Head of caudate nucleus (tissue), 42 donors: ENCODE results near the gene SPINT2.
"Not testable (repeated sequence)": the region's sequence is repeated elsewhere in the genome, so short reads cannot be mapped to it uniquely, and the experiment has no call there.

Experiments
- DNase-seq, 42 donors: peaks; one replicate each; pipeline versions ENCODE4 v3.0.0 to v3.0.0-alpha.2; 2020 to 2021; ENCODE audit warnings: mixed read lengths in 7 of 42
- intact Hi-C: fragments of 100-400 bp; cut with DNase I; formaldehyde crosslinking; loops from one replicate; pipeline ENCODE4 v1.15.0; 2022

SPINT2 gene, protein sequence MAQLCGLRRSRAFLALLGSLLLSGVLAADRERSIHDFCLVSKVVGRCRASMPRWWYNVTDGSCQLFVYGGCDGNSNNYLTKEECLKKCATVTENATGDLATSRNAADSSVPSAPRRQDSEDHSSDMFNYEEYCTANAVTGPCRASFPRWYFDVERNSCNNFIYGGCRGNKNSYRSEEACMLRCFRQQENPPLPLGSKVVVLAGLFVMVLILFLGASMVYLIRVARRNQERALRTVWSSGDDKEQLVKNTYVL

DNA sequence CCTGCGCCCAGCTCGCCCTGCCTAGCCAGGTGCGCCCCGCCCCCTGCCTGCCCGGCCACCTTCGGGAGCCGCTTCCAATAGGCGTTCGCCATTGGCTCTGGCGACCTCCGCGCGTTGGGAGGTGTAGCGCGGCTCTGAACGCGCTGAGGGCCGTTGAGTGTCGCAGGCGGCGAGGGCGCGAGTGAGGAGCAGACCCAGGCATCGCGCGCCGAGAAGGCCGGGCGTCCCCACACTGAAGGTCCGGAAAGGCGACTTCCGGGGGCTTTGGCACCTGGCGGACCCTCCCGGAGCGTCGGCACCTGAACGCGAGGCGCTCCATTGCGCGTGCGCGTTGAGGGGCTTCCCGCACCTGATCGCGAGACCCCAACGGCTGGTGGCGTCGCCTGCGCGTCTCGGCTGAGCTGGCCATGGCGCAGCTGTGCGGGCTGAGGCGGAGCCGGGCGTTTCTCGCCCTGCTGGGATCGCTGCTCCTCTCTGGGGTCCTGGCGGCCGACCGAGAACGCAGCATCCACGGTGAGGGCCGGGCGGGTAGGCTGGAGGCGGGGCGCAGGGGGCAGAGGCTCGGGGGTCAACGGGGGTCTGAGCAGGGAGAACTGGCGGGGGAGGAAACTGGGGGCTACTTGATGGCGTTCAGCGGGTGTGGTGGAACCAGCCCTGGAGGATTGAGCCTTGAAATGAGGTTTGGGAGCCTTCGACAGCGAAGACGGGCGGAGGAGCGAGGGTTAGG, at the start of gene SPINT2:
Gene SPINT2, plus strand, starts transcription at position 88 of the 727 bp plus-strand sequence. Its CDS starts 320 bp downstream, at position 408.
- peak in 24 of 42 donors; percentile 44 to 83 (median 67) for DNase-seq
- intact Hi-C loops: no loop called here

DNA sequence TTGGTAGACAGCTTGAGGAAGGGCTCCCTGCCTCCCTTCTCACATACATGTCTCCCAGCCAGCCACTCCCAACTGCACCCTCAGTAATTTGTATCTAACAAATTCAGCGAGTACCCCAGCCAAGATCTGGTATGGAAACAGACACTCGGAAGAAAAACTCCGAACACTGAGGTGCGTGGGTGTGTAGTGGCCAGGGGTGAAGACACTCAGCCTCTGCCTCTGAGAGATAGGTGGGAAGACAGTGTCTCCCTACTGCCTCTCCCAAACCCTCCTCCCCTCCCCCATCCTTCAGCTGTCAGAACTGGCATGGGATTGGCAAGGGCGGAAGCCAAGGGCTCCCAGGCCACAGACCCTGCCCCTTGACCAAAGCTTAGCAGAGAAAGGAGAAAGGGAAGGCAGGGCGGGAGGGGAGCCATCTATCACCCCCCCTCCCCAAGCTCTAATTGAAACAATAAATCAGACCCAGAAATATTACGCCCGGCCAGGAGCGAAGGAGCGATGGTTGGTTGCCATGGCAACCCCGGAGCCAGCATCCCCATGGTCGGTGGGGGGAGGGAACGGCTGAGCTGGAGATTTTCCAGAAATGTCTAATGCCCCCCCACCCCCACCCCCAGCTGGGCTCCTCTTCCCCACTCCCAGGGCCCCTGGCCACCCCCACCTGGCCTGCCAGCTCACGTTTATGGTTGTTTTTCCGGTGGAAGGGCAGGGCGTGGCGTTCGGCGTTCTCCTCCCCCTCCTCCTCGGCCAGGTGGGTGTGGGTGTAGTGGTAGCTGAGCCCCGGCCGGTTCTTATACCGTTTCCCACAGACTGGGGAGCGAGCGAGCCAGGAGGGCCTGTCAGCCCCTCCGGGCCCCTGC, 47.4 kb upstream of the SPINT2 start:
- DNase-seq: peak in 15 of 42 donors; percentile 8 to 68 (median 41)
- intact Hi-C loops: no loop called here

DNA sequence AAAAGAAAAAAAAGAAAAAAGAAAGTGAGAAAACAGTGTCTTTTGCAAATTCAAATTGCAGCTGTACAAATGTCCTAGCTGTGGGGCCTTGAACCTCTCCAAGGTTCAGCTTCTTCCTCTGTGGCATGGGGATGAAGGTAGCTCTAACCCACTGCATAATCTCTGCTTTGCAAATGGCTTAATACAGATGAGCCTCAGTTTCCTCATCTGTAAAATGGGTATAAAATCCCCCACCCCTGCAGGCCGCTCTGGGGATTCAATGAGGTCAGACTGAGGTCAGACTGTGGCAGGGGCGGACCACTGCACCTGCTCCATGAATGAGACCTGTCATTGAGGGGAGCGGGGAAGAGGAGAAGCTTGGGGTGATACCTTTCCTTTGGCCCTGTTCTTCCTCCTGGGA, 46.2 kb upstream of the SPINT2 start:
- intact Hi-C loops: no loop called here
- DNase-seq: no peak

DNA sequence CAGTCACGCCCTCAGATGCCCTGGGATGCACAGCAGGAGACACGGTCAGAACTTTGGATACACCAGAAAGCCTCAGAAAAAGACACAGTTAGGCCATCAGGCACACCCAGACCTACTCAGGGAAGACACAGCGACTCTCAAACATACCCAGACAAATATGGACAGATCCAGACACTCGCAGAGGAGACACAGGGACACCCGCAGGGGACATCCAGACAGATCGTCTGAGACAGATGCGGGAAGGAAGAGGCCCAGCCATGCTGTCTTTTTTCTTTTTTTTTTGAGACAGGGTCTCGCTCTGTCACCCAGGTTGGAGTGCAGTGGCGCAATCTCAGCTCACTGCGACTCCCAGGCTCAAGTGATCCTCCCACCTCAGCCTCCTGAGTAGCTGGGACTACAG, 45.2 kb upstream of the SPINT2 start:
- no peak for DNase-seq
- intact Hi-C loops: no loop called here

DNA sequence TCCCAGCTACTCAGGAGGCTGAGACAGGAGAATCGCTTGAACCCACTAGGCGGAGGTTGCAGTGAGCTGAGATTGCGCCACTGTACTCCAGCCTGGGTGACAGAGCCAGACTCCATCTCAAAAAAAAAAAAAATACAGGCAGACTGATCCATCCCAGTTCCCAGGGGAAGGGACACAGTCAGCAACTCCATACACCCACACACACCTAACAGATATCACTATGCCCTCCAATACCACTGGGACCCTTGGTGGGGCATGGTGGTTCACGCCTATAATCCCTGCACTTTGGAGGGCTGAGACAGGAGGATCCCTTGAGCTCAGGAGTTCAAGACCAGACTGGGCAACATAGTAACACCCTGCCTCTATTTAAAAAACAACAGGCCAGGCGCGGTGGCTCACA, 43.0 kb upstream of the SPINT2 start:
- no peak for DNase-seq
- intact Hi-C loops: no loop called here

DNA sequence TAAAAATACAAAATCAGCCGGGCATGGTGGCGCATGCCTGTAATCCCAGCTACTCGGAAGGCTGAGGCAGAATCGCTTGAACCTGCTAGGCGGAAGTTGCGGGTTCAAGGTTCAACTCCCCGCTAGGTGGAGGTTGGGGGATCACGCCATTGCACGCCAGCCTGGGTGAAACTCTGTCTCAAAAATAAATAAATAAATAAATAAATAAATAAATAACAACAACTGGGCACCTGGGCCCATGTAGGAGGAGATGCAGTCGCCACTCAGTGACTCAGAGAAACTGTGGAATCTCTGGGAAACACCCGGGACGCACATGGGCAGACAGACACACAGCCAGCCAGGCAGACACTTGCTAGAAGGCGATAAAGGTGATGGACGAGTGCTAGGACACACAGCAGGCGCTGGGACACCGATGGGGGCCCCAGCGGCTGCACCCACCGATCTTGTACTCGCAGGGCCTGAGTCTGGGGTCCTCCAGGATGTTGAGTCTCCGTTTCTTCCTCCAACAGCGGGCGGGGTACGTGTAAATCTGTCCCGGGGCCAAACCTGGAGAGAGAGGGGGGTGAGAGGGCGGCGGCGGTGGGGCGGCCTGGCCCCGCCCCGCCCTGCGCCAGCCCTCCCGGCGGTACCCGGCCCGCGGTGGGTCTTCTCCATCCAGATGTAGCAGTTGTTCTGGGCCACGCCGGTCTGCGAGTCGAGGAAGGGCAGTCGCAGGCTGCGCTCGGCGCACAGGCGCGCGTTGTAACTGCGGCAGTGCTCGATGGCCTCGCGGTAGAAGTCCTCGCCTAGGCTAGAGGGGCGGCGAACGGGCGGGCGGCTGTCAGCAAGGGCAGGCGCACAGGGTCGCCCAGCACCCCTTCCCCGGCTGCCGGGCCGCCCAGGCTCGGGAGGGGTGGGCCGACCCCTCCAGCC, 42.2 kb upstream of the SPINT2 start:
- intact Hi-C loops: no loop called here
- no peak for DNase-seq

DNA sequence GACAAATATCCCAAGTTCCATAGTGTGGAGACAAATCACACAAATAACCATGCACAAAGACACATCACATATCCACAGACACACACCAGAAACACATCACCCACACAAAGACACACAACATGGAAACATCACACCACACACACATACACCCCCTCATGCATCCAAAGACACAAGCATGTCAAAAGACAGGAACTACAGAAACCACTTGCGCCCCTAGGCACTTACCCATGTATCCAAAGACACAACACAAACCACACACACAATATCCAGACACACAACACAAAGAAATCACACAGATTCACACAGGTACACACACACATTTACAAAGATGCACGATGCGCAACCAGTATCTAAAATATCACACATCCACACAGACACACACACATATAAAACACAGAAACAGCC, 41.3 kb upstream of the SPINT2 start:
- intact Hi-C loops: no loop called here
- DNase-seq: no peak

DNA sequence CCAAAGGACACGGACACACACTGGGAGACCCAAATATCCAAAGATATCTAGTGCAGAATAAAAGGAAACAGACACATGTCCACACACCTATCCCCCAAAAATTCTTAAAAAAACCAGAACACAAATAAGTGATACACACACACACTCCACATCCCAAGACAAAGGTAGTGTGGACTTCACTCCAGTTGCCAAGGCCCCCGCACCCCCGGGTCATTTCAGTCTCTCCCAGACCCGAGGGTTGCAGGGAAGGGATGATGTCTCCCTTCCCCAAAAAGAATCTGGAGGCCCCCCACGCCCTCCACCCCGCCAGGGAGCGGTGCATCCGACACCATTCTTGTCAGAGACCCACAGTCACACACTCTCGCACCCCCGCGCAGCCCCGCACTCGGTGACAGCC, 40.8 kb upstream of the SPINT2 start:
- DNase-seq: peak in 2 of 42 donors; percentile 21 to 45
- intact Hi-C loops: no loop called here

DNA sequence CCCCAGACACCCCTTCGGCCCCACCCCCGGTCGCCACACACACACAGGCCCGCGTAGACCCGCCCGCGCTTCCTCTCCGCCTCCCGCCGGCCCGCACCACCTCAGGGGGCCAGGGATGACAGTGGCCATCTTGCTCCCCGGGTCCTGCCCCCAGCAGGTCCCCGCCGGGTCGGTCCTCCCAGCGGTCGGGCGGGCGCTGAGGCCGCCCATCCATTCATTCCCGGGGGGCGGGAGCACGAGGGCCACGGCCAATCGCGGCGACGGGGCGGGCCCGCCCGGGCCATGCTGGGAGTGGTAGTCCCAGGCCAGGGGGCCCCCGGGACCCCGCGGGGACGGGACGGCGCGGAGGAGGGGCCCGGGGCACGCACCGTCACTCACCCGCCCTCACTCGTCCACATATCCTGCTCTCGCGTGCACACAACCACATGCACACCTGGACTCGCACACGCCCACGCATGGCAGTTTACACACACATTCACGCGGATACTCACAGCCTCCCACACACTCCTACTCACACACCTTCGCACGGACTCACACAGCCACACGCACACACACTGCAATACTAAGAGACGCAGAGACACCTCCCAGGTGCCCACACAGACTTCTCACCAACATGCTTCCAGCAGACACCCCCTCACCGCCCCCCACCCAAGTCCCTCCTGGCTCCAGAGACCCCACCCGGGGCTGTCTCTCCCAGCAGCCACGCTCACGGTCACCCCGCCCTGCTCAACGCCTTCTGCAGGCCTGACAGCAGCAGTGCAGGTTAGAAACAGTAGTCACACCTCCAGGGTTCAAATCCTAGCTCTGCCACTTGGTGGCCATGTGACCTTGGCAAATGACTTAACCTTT, 40.1 kb upstream of the SPINT2 start, which contains the start of gene DPF1:
Gene DPF1, minus strand, starts transcription at position 209 of the 849 bp plus-strand sequence. Its CDS starts 80 bp downstream, at position 129.
- DNase-seq: peak; percentile 48 to 94 (median 86)
- intact Hi-C loops: no loop called here

DNA sequence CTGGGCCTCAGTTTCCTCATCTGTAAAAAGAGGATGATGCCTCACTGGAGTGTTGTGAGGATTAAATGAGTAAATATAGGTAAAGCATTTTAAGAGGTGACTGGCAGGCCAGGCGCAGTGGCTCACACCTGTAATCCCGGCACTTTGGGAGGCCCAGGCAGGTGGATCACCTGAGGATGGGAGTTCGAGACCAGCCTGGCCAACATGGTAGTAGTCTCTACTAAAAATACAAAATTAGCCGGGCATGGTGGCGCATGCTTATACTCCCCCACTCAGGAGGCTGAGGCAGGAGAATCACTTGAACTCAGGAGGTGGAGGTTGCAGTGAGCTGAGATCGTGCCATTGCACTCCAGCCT, 39.5 kb upstream of the SPINT2 start:
- DNase-seq: not testable (repeated sequence)
- intact Hi-C loops: loop anchor here (5.0 kb wide), 1 partner anchor 83 kb away; no protein-coding TSS in a partner anchor

DNA sequence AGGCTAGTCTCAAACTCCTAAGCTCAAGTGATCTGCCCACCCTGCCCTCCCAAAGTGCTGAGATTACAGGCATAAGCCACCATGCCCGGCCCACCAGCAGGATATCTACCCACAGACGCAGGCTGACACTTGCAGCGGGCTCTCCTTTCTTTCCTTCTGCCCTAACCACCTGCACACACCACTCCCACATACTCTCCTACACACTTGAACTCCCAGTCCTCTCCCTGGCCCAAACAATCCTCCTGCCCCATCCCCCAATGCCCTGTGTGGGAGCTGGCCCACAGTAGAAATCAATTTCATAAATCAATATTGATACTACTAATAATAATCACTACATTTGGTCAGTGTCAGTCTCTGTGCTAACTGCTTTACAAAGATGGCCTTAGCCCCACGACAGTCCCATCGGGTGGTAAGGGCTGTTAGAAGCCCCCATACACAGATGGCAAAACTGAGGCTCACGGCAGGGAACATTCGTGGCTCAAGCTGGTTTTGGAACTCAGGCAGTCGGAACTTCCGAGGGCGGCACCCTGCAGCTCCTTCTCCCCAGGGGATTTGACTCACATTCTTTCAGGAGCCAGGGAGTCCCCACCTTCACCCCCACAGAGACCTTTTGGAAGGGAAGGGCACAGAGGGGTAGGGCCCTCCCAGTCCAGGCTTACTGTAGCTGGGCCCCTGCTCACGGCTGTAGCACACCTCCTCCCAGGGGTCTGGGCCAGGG, 36.9 kb upstream of the SPINT2 start:
- intact Hi-C loops: loop anchor here (5.0 kb wide), 1 partner anchor 85 kb away; no protein-coding TSS in a partner anchor

DNA sequence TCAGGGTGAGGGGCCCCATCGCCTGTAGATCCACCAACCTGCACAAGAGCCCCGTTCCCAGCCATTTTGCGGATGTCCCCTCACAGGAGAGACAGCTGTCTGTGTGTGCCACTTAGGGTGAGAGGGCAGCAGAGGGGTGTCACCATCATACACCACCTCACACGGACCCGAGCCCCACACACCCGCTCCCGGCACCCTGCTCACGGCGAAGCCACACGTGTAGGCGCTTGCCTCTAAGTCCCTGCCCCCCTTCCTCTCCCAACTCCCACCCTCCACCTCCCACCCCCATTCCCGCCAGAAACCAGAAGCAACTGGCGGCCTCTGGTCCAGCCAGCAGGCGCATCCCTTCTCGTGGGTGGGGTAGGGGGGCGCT, 36.4 kb upstream of the SPINT2 start:
- DNase-seq: peak in 4 of 42 donors; percentile 19 to 47 (median 37)
- intact Hi-C loops: loop anchor here (5.0 kb wide), 1 partner anchor 86 kb away; no protein-coding TSS in a partner anchor

More for the DNA sequence above, 36.9 kb upstream of the SPINT2 start:
- peak in 5 of 42 donors; percentile 23 to 50 (median 47) for DNase-seq

DNA sequence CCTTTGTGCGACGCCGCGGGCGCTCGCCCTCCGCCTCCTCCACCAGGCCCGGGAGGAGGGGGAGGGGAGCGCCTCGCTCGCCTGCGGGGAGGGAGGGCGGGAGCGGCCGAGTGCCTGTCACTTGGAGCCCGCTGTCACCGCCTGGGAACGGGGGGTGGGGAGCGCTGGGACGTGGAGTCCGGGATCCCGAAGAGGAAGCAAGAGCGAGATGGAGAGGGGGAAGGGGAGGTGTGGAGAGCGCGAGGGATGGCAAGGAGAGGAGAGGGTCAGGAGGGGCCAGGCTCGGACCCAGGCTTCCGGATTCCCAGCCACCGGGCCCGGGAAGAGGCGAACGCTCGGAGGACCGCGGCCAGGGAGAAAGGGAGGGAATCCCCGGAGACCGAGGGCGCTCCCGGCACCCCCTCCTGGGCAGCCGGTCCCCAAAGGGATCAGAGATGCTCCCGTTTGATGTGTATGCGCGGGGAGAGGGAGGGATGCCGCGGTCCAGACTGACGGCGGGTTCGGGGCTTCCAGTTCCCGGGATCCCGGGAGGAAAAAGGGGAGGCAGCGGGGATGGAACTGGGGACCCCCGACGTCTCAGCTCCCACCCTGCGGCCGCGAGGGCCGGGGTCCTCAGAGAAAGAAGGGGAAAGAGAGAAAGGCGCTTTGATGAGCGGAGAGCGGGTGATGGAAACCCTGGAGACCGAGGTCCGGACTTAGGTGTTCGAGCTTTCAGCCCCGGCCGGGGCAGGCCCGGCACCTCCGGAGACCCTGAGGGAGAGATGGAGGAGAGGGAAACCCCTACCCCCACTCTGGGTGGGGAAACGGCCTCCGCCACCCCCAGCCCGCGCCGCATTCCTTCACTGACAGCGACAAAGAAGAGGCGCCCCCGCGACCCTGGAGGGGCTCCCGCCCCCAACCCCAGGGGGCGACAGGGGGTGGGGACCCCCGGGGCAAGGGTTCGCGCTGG, 35.6 kb upstream of the SPINT2 start:
- intact Hi-C loops: loop anchor here (5.0 kb wide), 1 partner anchor 86 kb away; no protein-coding TSS in a partner anchor
- peak in 35 of 42 donors; percentile 41 to 79 (median 60) for DNase-seq

DNA sequence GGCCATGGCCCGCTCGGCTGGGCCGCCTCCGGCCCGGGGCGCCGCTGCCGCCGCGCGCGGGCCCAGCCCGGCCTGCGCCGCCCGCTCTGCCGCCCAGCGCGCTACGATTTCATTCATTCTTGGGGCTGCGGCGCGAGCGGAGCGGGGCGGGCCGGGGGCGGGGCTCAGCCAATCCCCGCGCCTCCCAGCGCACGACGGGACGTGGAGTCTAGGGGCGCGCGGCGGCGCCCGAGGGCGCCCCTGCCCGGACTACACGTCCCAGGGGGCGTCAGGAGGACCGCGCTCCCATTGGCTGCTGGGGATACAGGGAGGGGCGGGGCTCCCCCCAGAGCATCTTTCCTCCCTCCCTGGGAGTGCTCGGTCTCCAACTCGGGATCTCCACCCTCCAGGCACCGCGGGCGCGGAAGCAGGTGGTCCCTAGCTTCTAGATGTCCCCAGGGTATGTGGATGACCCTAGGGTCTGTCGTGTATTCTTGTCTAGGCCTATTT, 34.7 kb upstream of the SPINT2 start:
- DNase-seq: peak; percentile 88 to 99 (median 96)
- intact Hi-C loops: loop anchor here (5.0 kb wide), 3 partner anchors 87 to 322 kb away; partner anchors contain the start of genes SIPA1L3 and WDR87

DNA sequence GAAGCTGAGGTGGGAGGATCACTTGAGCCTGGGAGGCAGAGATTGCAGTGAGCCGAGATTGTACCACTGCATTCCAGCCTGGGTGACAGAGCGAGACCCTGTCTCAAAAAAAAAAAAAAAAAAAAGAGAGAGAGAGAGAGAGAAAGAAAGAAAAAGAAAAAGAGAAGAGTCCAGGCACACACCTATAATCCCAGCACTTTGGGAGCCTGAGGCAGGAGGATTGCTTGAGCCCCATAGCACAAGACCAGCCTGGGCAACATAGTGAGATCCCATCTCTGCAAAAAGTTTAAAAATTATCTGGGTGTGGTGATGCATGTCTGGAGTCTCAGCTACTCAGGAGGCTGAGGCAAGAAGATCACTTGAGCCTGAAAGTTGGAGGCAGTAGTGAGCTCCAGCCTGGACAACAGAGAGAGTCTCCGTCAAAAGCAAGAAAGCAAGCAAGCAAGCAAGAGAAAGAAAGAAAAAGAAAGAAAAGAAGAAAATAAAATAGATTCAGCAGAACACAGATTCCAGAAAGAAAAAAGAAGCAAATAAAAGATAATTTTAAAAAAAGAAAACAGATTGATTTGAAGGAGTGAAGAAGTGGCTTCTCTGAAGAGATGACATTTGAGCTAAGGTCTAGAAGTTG, 33.8 kb upstream of the SPINT2 start:
- intact Hi-C loops: loop anchor here (5.0 kb wide), 2 partner anchors 102 to 323 kb away; partner anchors contain the start of genes SIPA1L3 and WDR87

More for the DNA sequence above, 33.8 kb upstream of the SPINT2 start:
- not testable (repeated sequence) for DNase-seq
